Body of pancreas (tissue), 4 donors: ENCODE measurements around the gene PAX2. TPM values are rescaled to one million over a fixed set of nuclear protein-coding genes. Genes with fewer than 3 reads are reported as not detected.

Source experiments
- ATAC-seq: fragments of 150-250 bp; one replicate; pipeline ENCODE4 v1.9.1; 2016
- DNase-seq, 4 donors: peaks; one replicate each; pipeline ENCODE4 v3.0.0-alpha.2; 2019
- H3K27ac ChIP-seq, 4 donors: fragments of 200-600 bp; sonication (generic); 1 replicate in 3 of 4; 2 replicates in 1 of 4; pipeline versions ENCODE4 v1.5.1 to v1.6.1; 2016 to 2019; ENCODE audit warnings: mild to moderate bottlenecking in 1 of 4, mixed read lengths in 1 of 4, moderate library complexity in 1 of 4
- H3K27me3 ChIP-seq, 2 donors: fragments of 200-600 bp; sonication (generic); one replicate each; pipeline ENCODE4 v1.6.0; 2016; ENCODE audit warnings: mild to moderate bottlenecking in 1 of 2
- H3K36me3 ChIP-seq, 2 donors: fragments of 200-600 bp; sonication (generic); replicated peaks in 1 of 2; 2 replicates each; pipeline ENCODE4 v1.5.1; 2016; ENCODE audit warnings: low read depth in 2 of 2; ENCODE audit not compliant: insufficient read depth in 1 of 2
- H3K4me1 ChIP-seq: fragments of 200-600 bp; sonication (generic); one replicate; pipeline ENCODE4 v1.6.0; 2016
- H3K4me3 ChIP-seq, 2 donors: fragments of 200-600 bp; sonication (generic); 1 replicate in 1 of 2; 2 replicates in 1 of 2; pipeline ENCODE4 v1.5.1; 2016 to 2019
- H3K9me3 ChIP-seq, 3 donors: fragments of 200-600 bp; sonication (generic); 1 replicate in 2 of 3; 2 replicates in 1 of 3; pipeline ENCODE4 v1.5.1; 2016
- POLR2A ChIP-seq, 3 donors: fragments of 450-650 bp; IDR thresholded peaks; one replicate each; pipeline ENCODE4 v1.6.1; 2016; ENCODE audit warnings: antibody characterized with exemption in 3 of 3, mild to moderate bottlenecking in 2 of 3
- WGBS, 2 donors: methylation state at CpG; one replicate each; pipeline ENCODE4 v1.1.5; 2017; 5-methylcytosine and 5-hydroxymethylcytosine counted together
- intact Hi-C: fragments of 100-400 bp; cut with DNase I; formaldehyde crosslinking; loops from one replicate; pipeline ENCODE4 v1.15.1; 2023
- total RNA-seq, 2 donors: library from RNA; depleted of rRNA; stranded (reverse); fragments of >200 nt; gene quantifications; one replicate each; pipeline ENCODE4 v1.1.0, GENCODE V29; 2016
- TF ChIP-seq, protein P1 (sequence below), 7 experiments: fragments of 450-650 bp in 4 of 7; fragments of 200-600 bp in 3 of 7; sonication (generic) in 3 of 7; IDR thresholded peaks; one replicate each; pipeline ENCODE4 v1.5.1; 2016 to 2019; ENCODE audit warnings: antibody characterized with exemption in 7 of 7

Gene PAX2
- total RNA-seq, 2 donors from 2014 or later = under 0.01 TPM; not detected in 1

DNA sequence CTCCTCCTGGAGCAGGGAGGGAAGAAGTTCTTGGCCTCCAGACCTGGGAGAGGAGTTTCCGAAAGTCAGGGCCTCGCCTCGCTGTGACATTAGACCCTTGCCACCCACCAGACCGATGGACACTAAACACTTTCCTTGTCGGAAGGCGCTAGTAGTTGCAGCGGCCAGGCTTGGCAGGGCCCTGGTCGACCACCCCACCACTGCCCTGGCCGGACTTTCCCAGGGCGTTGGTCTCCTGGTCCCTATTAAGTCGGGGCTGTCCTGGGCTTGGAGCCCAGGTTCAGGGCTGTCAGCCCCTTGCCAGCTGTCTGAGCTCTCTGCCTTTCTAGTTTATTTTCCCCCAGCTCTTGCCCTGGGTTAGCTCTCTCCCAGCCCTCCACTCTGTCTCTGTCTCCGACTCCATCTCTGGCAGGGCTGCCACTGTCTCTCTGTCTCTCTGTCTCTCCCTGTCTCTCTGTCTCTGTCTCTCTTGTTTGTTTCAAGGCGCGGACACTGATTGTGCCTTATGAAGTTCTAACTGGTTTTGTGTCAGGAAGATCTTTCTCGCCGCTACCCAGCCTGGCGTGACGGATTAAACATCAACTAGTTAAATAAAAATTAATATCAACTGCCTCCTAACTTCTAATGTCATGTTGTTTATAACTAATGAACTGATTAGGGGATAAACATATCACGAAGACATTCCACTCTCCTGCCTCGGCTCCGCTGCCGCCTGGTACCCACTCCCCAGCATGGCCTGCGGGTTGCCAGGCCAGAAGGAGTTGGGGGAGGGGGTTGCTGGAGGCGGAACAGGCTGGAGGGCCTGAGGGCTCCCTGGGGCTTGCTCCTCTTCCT is 13.8 kb upstream of the PAX2 start:
- ATAC-seq (no peak), DNase-seq (no peak)
- H3K4me3 ChIP-seq = no peak overlapping the region
- intact Hi-C loops = no loop called here
- H3K4me1 ChIP-seq = peaks cover 30% of the 10 kb centered on the region
- WGBS, 2 donors = 59 to 62% methylated on average over 22 to 24 of the region's 24 CpGs
- no peaks in the 10 kb centered on the region for H3K9me3 ChIP-seq
- peaks cover 0 to 15% of the 10 kb centered on the region in 2 donors for H3K27me3 ChIP-seq
- H3K27ac ChIP-seq = no peak overlapping the region
- TF ChIP-seq, protein P1, sequence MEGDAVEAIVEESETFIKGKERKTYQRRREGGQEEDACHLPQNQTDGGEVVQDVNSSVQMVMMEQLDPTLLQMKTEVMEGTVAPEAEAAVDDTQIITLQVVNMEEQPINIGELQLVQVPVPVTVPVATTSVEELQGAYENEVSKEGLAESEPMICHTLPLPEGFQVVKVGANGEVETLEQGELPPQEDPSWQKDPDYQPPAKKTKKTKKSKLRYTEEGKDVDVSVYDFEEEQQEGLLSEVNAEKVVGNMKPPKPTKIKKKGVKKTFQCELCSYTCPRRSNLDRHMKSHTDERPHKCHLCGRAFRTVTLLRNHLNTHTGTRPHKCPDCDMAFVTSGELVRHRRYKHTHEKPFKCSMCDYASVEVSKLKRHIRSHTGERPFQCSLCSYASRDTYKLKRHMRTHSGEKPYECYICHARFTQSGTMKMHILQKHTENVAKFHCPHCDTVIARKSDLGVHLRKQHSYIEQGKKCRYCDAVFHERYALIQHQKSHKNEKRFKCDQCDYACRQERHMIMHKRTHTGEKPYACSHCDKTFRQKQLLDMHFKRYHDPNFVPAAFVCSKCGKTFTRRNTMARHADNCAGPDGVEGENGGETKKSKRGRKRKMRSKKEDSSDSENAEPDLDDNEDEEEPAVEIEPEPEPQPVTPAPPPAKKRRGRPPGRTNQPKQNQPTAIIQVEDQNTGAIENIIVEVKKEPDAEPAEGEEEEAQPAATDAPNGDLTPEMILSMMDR (IDR thresholded peaks at IDR 0.05) = no peak
- no peak for TF ChIP-seq POLR2A (IDR thresholded peaks at IDR 0.05)
- no peaks in the 10 kb centered on the region for H3K36me3 ChIP-seq

DNA sequence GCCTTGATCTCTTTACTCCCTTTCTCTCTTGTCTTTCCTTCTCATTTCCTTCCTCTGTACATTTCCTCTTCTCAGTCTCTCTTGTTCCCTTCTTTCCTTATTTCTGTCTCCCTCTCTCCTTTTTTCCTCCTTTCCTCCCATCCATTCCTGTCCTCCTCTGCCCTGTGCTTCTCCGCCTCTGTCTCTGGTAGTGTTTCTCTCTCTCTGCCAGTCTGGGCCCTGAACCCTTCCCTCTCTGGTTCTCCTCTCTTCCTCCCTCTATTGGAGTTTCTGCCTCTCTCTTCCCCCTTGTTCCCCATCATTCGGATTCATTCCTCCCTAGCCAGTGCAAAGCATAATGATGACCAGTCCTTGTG is 13.2 kb upstream of the PAX2 start:
- no peaks in the 10 kb centered on the region for H3K9me3 ChIP-seq
- H3K4me3 ChIP-seq = no peak overlapping the region
- no peaks in the 10 kb centered on the region for H3K36me3 ChIP-seq
- H3K27ac ChIP-seq = no peak overlapping the region
- DNase-seq = no peak
- WGBS, 2 donors = 84 to 100% methylated on average over 2 of the region's 2 CpGs
- H3K4me1 ChIP-seq = peaks cover 33% of the 10 kb centered on the region
- no peak for ATAC-seq
- peaks cover 0 to 21% of the 10 kb centered on the region in 2 donors for H3K27me3 ChIP-seq
- TF ChIP-seq, protein P1 (IDR thresholded peaks at IDR 0.05) = no peak
- TF ChIP-seq POLR2A (IDR thresholded peaks at IDR 0.05) = no peak
- intact Hi-C loops = no loop called here

DNA sequence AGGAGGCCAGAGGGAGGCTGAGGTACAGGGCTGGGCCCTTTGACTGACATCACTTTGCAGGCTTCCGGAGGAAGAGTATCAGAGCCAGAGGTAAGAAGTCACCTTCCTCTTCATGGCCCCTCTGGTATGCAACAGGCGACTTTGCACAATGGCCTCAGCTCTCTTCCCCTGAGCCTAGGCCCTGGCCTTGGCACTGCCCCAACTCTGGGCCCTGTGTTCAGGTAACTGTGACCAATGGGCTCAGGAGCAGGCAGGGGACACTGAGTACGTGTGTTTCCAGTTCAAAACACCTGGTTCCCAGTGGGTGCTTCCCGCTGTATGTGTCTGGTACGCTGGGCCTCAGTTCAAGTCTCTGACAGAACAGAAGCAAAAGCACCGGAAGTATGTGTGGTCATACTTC is 12.1 kb upstream of the PAX2 start:
- peaks cover 43% of the 10 kb centered on the region for H3K4me1 ChIP-seq
- intact Hi-C loops = no loop called here
- ATAC-seq = no peak
- no peak for DNase-seq
- TF ChIP-seq POLR2A (IDR thresholded peaks at IDR 0.05) = no peak
- TF ChIP-seq, protein P1 (IDR thresholded peaks at IDR 0.05) = no peak
- H3K27me3 ChIP-seq = peaks cover 0 to 32% of the 10 kb centered on the region in 2 donors
- no peak overlapping the region for H3K4me3 ChIP-seq
- 63 to 90% methylated on average over 5 to 6 of the region's 6 CpGs for WGBS, 2 donors
- H3K27ac ChIP-seq = no peak overlapping the region
- H3K9me3 ChIP-seq = no peaks in the 10 kb centered on the region
- no peaks in the 10 kb centered on the region for H3K36me3 ChIP-seq

GRCh38 chr10:100734295-100735086 is 10.9 kb upstream of the PAX2 start:
- DNase-seq (no peak), ATAC-seq (no peak)
- intact Hi-C loops = no loop called here

More at GRCh38 chr10:100734295-100735086, 10.9 kb upstream of the PAX2 start:
- H3K27me3 ChIP-seq = peaks cover 0 to 36% of the 10 kb centered on the region in 2 donors
- WGBS, 2 donors = 72 to 78% methylated on average over 7 of the region's 7 CpGs
- no peaks in the 10 kb centered on the region for H3K9me3 ChIP-seq
- H3K4me3 ChIP-seq = no peak overlapping the region
- TF ChIP-seq, protein P1 (IDR thresholded peaks at IDR 0.05) = no peak
- no peak for TF ChIP-seq POLR2A (IDR thresholded peaks at IDR 0.05)
- no peaks in the 10 kb centered on the region for H3K36me3 ChIP-seq
- H3K4me1 ChIP-seq = peaks cover 42% of the 10 kb centered on the region
- no peak overlapping the region for H3K27ac ChIP-seq
